Keratinocyte (primary cell): ENCODE data around the gene CAST.
"Not testable (repeated sequence)": the region's sequence is repeated elsewhere in the genome, so short reads cannot be mapped to it uniquely, and the experiment has no call there.

ENCODE experiments used
- EZH2 ChIP-seq: IDR thresholded peaks from one replicate; pipeline ENCODE4 v1.6.1; 2012; ENCODE audit warnings: inconsistent platforms, mild to moderate bottlenecking, low read length, moderate library complexity
- TF ChIP-seq, protein P1 (sequence below), 3 experiments: IDR thresholded peaks in 1 of 3; conservative IDR thresholded peaks in 1 of 3; optimal IDR thresholded peaks in 1 of 3; 2 replicates in 2 of 3; 3 replicates in 1 of 3; pipeline versions ENCODE3 to v1.5.1; 2011; ENCODE audit warnings: low read length in 3 of 3, mild to moderate bottlenecking in 3 of 3, moderate library complexity in 2 of 3, control low read depth in 1 of 3, inconsistent platforms in 1 of 3; ENCODE audit not compliant: insufficient read depth in 2 of 3; ENCODE audit errors: extremely low read depth in 1 of 3

DNA sequence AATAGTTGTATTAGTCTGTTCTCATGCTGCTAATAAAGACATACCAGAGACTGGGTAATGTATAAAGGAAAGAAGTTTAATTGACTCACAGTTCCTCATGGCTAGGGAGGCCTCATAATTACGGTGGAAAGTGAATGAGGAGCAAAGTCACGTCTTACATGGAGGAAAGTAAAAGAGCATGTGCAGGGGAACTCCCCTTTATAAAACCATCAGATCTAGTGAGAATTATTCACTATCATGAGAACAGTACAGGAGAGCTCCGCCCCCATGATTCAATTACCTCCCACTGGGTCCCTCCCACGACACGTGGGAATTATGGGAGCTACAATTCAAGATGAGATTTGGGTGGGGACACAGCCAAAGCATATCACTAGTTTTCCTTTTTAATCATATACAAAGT, 82.0 kb downstream of the CAST start:
- TF ChIP-seq, protein P1, sequence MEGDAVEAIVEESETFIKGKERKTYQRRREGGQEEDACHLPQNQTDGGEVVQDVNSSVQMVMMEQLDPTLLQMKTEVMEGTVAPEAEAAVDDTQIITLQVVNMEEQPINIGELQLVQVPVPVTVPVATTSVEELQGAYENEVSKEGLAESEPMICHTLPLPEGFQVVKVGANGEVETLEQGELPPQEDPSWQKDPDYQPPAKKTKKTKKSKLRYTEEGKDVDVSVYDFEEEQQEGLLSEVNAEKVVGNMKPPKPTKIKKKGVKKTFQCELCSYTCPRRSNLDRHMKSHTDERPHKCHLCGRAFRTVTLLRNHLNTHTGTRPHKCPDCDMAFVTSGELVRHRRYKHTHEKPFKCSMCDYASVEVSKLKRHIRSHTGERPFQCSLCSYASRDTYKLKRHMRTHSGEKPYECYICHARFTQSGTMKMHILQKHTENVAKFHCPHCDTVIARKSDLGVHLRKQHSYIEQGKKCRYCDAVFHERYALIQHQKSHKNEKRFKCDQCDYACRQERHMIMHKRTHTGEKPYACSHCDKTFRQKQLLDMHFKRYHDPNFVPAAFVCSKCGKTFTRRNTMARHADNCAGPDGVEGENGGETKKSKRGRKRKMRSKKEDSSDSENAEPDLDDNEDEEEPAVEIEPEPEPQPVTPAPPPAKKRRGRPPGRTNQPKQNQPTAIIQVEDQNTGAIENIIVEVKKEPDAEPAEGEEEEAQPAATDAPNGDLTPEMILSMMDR (optimal IDR thresholded peaks at IDR 0.05 in 1 of 3, IDR thresholded peaks at IDR 0.05 in 1 of 3, conservative IDR thresholded peaks at IDR 0.05 in 1 of 3; ENCODE audit: extremely low read depth in 1 of 3, insufficient read depth in 2 of 3, low read length in 3 of 3): not testable (repeated sequence)
- TF ChIP-seq EZH2: not testable (repeated sequence)
